ENCODE data around the gene HRG. TPM values are rescaled to one million over a fixed set of nuclear protein-coding genes. Genes with fewer than 3 reads are reported as not detected.
A peak's percentile ranks its signal among the peaks of the same experiment; 100 is the strongest.

Gene HRG
- total RNA-seq, 1 experiment from 2014 or later = not detected

DNA sequence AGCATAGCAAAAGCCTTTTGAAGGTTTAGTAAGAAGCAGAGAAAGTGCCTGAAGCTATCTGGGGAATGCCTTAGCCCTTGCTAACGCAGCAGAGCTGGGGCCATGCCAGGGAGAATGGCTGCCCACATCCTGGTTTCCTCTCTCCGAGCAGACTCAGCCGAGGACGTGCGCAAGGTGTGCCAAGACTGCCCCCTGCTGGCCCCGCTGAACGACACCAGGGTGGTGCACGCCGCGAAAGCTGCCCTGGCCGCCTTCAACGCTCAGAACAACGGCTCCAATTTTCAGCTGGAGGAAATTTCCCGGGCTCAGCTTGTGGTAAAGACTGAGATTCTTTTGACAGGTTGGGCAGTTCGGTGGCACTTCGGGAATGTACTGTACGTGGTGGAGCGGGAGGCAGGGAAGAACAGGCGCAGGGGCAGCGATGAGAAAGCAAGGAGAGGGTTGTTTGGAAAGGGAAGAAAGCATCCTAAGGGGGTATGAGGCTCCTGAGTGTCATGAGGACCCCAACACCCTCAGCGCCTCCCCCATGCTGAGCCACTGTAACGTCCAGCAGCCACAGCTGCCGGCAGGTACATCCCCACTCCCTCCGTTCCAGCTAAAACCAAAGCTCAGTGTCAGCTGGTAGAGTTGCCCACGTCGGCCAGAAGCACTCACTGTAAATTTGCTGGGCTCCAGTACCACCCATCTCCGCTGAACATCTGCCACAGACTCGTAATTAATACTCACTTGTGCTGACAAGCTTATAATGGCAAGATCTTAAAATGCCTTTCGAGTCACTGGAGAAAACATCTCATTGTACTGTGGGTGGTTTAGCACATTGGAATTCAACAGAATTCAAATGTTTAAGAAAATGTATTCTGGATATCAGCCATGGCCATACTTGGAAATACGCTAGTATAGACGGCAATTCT is 48.5 kb upstream of the HRG start:
- no peak overlapping the region for H2AFZ ChIP-seq (ENCODE audit: low read length)
- H3K27me3 ChIP-seq (ENCODE audit: insufficient read depth, low read length) = no peaks in the 10 kb centered on the region
- Mint-ChIP-seq H3K4me3 (peak overlapping the region; percentile 43 to 61; a peak in 4 of 5 replicates), H3K27me3 (ENCODE audit: low read depth) (peaks cover 32% of the 10 kb centered on the region), H3K27ac (no peak overlapping the region; a peak in 1 of 7 replicates), H3K36me3 (ENCODE audit: insufficient read depth in 1 of 3, low read depth in 3 of 3) (no peaks in the 10 kb centered on the region), H3K9me3 (no peaks in the 10 kb centered on the region), H3K4me1 (peaks cover 14% of the 10 kb centered on the region in 2 experiments)
- no peak overlapping the region for H3K14ac ChIP-seq (ENCODE audit: insufficient read depth, low read length)
- no peaks in the 10 kb centered on the region for H4K20me1 ChIP-seq (ENCODE audit: control insufficient read depth, insufficient read depth, insufficient read length)
- no peak overlapping the region for H2AK5ac ChIP-seq (ENCODE audit: insufficient read length, low read length)
- H2BK120ac ChIP-seq (ENCODE audit: low read depth, low read length, poor library complexity, severe bottlenecking) = no peak overlapping the region
- no peak overlapping the region for H3K56ac ChIP-seq (ENCODE audit: insufficient read length, low read depth, low read length)
- H2BK20ac ChIP-seq (ENCODE audit: low read depth, low read length, poor library complexity, severe bottlenecking) = no peak overlapping the region
- H3K4me2 ChIP-seq (ENCODE audit: insufficient read depth, insufficient read length, low read length) = peak overlapping the region; percentile 34
- H4K8ac ChIP-seq (replicated peaks; ENCODE audit: insufficient read length, low read depth, low read length) = no peak overlapping the region
- no peaks in the 10 kb centered on the region for H3K79me2 ChIP-seq (ENCODE audit: insufficient read depth, low read length)
- H3K4me1 ChIP-seq (ENCODE audit: insufficient read depth, low read length) = no peaks in the 10 kb centered on the region; the same call in 1 of the 2 replicates
- H3K27ac ChIP-seq (ENCODE audit: insufficient read length, low read depth, low read length) = no peak overlapping the region
- H3K18ac ChIP-seq (ENCODE audit: insufficient read length, low read depth, low read length) = peak overlapping the region; percentile 1
- H3K23me2 ChIP-seq (ENCODE audit: insufficient read length, low read depth, low read length, poor library complexity, severe bottlenecking) = no peaks in the 10 kb centered on the region
- H3K9me3 ChIP-seq (ENCODE audit: control insufficient read depth, low read depth, low read length) = no peaks in the 10 kb centered on the region
- TF ChIP-seq, protein P1, sequence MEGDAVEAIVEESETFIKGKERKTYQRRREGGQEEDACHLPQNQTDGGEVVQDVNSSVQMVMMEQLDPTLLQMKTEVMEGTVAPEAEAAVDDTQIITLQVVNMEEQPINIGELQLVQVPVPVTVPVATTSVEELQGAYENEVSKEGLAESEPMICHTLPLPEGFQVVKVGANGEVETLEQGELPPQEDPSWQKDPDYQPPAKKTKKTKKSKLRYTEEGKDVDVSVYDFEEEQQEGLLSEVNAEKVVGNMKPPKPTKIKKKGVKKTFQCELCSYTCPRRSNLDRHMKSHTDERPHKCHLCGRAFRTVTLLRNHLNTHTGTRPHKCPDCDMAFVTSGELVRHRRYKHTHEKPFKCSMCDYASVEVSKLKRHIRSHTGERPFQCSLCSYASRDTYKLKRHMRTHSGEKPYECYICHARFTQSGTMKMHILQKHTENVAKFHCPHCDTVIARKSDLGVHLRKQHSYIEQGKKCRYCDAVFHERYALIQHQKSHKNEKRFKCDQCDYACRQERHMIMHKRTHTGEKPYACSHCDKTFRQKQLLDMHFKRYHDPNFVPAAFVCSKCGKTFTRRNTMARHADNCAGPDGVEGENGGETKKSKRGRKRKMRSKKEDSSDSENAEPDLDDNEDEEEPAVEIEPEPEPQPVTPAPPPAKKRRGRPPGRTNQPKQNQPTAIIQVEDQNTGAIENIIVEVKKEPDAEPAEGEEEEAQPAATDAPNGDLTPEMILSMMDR (conservative IDR thresholded peaks at IDR 0.05) = peak; percentile 93
- peak; percentile 89 for DNase-seq
- H3K23ac ChIP-seq (ENCODE audit: insufficient read length, low read depth, low read length) = no peak overlapping the region
- H2BK5ac ChIP-seq (ENCODE audit: insufficient read length, low read length) = no peak overlapping the region
- no peak overlapping the region for H3T11ph ChIP-seq (ENCODE audit: low read length)
- no peak overlapping the region for H2BK12ac ChIP-seq (ENCODE audit: insufficient read length, low read depth, low read length)
- no peak overlapping the region for H2BK15ac ChIP-seq (ENCODE audit: low read depth, low read length)
- no peak overlapping the region for H4K5ac ChIP-seq (ENCODE audit: insufficient read length, low read depth, low read length)
- no peak overlapping the region for H3K4ac ChIP-seq (ENCODE audit: low read depth, low read length)
- no peaks in the 10 kb centered on the region for H3K79me1 ChIP-seq (ENCODE audit: insufficient read depth, low read depth, low read length, poor library complexity, severe bottlenecking)
- no peak overlapping the region for H4K91ac ChIP-seq (ENCODE audit: insufficient read length, low read depth, low read length)
- no peak overlapping the region for H3K9ac ChIP-seq (ENCODE audit: extremely low read depth, insufficient read length, low read length)
- WGBS (ENCODE audit: extremely low coverage, insufficient read length, low lambda C conversion rate) = no CpG with 5 or more reads among the region's 31 CpGs

All from H9 (cell line).